Pancreas (tissue), 10 donors: ENCODE results near the gene ARHGAP4. TPM values are rescaled to one million over a fixed set of nuclear protein-coding genes. Genes with fewer than 3 reads are reported as not detected.

Experiments used
- ATAC-seq, 4 donors: fragments of 200-7000 bp; cut with Tn5 transposase; one replicate each; pipeline versions ENCODE4 v1.8.0 to v1.9.1; 2020; ENCODE audit warnings: mild to moderate bottlenecking in 4 of 4, moderate library complexity in 4 of 4
- DNase-seq, 6 donors: peaks; one replicate each; pipeline ENCODE4 v3.0.0-alpha.2; 2020
- FAIRE-seq: peaks from 2 replicates; lab custom pipeline; 2012; peaks lifted over from hg19 to GRCh38; lab: Jason Lieb, UNC
- H3K27ac ChIP-seq, 4 donors: fragments of 200-600 bp; sonication (generic); 1 replicate in 3 of 4; 2 replicates in 1 of 4; pipeline versions ENCODE4 v1.5.0 to v1.8.0; 2020
- H3K27me3 ChIP-seq, 4 donors: fragments of 200-600 bp; one replicate each; pipeline ENCODE4 v1.8.0; 2021
- H3K36me3 ChIP-seq, 3 donors: fragments of 200-600 bp; sonication (generic) in 1 of 3; one replicate each; pipeline versions ENCODE4 v1.5.0 to v1.8.0; 2020 to 2021
- H3K4me1 ChIP-seq, 3 donors: fragments of 200-600 bp; one replicate each; pipeline ENCODE4 v1.8.0; 2021
- H3K4me3 ChIP-seq, 4 donors: fragments of 200-600 bp; sonication (generic) in 2 of 4; one replicate each; pipeline versions ENCODE4 v1.5.0 to v1.8.0; 2020 to 2021
- H3K9me3 ChIP-seq, 4 donors: fragments of 200-600 bp; one replicate each; pipeline ENCODE4 v1.8.0; 2021
- WGBS, 2 donors: extraction: QIAGEN DNeasy Blood & Tissue Kit; methylation state at CpG; one replicate each; pipeline ENCODE4 v1.1.7; 2013; 5-methylcytosine and 5-hydroxymethylcytosine counted together
- intact Hi-C, 3 donors: fragments of 100-400 bp; cut with DNase I; formaldehyde crosslinking; loops; one replicate each; pipeline versions ENCODE4 v1.11.1 to v1.14.2; 2022
- polyA plus RNA-seq, 2 donors: library from polyadenylated mRNA; stranded (reverse); fragments of 200-250 nt; gene quantifications; one replicate each; pipeline ENCODE4 v1.2.3, GENCODE V29; 2013
- total RNA-seq, 6 donors: library from RNA; stranded (reverse); fragmentation: NEBNext Ultra II Directional in 4 of 6; extraction: Animal tissue kit (Norgen Biotek cat#: 25700) in 4 of 6; gene quantifications; one replicate each; pipeline versions ENCODE4 v1.2.1 to v1.2.4, GENCODE V29; 2021 to 2023
- TF ChIP-seq, protein P1 (sequence below), 4 donors: fragments of 200-600 bp; sonication (generic) in 3 of 4; IDR thresholded peaks; one replicate each; pipeline versions ENCODE4 v1.5.0 to v1.8.0; 2021; ENCODE audit warnings: antibody characterized with exemption in 4 of 4
- donor health status: healthy with polysubstance abuse.
- donor health status: DM: no; HTN: no; CAD: no; lungs with moderate emphysema.
- donor health status: DM: no; HTN: no; CAD: no.
- donor health status: control.
- donor health status: control.
- donor health status: Bipolar disorder and iron deficiency.
- donor health status: DM: yes; HTN: yes; CAD: no.
- donor health status: DM: no; HTN: no; CAD: no.
- donor health status: DM: no; HTN: no; CAD: no.
- donor health status: DM: yes; HTN: yes; CAD: no.

Gene ARHGAP4
- total and polyA plus RNA-seq, 8 donors, result 1.9 to 71.7 (median 10.1) TPM

DNA sequence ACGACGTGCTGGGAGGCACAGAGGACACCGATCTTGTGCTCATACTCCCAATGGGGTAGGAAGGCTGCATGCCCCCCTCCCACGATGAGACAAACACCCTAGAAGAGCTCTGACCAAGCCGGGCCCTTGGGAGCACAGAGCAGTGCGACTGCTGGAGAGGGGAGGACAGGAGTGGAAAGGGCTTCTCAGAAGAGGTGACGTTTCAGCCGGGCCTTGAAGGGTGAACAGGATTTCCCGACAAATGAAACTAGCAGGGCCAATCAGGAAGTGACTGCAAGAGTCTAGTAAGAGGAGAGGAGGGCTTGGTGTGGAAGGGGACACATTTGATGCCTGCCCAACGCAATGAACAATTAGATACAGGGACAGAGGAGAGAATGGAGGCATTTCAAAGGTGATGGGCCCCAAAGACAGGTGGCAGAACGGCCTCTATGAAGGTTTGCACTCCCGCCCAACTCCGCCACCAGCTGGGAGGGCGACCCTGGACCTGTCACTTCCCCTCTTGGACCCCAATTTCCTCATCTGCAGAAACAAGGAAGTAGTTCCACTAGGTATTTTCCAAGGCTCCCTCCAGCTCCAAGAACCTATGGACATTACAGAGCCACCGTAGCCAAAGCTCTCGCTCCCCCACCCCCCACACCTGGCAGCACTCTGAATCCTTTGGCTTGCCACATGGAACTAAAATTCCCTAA is 41.6 kb upstream of the ARHGAP4 start:
- Histone ChIP-seq H3K9me3 (no peaks in the 10 kb centered on the region), H3K27me3 (no peaks in the 10 kb centered on the region), H3K4me1 (peaks cover 0 to 6% (median 0%) of the 10 kb centered on the region in 3 donors), H3K36me3 (no peaks in the 10 kb centered on the region), H3K4me3 (no peak overlapping the region), H3K27ac (peak overlapping the region in 1 of 4 donors; percentile 37)
- WGBS, 2 donors, result 53 to 76% methylated on average over 16 of the region's 16 CpGs
- ATAC-seq (no peak), DNase-seq (peak in 2 of 6 donors; percentile 48 to 60), FAIRE-seq (no peak)
- TF ChIP-seq, protein P1, sequence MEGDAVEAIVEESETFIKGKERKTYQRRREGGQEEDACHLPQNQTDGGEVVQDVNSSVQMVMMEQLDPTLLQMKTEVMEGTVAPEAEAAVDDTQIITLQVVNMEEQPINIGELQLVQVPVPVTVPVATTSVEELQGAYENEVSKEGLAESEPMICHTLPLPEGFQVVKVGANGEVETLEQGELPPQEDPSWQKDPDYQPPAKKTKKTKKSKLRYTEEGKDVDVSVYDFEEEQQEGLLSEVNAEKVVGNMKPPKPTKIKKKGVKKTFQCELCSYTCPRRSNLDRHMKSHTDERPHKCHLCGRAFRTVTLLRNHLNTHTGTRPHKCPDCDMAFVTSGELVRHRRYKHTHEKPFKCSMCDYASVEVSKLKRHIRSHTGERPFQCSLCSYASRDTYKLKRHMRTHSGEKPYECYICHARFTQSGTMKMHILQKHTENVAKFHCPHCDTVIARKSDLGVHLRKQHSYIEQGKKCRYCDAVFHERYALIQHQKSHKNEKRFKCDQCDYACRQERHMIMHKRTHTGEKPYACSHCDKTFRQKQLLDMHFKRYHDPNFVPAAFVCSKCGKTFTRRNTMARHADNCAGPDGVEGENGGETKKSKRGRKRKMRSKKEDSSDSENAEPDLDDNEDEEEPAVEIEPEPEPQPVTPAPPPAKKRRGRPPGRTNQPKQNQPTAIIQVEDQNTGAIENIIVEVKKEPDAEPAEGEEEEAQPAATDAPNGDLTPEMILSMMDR (IDR thresholded peaks at IDR 0.05), result no peak
- intact Hi-C loops, result no loop called here

DNA sequence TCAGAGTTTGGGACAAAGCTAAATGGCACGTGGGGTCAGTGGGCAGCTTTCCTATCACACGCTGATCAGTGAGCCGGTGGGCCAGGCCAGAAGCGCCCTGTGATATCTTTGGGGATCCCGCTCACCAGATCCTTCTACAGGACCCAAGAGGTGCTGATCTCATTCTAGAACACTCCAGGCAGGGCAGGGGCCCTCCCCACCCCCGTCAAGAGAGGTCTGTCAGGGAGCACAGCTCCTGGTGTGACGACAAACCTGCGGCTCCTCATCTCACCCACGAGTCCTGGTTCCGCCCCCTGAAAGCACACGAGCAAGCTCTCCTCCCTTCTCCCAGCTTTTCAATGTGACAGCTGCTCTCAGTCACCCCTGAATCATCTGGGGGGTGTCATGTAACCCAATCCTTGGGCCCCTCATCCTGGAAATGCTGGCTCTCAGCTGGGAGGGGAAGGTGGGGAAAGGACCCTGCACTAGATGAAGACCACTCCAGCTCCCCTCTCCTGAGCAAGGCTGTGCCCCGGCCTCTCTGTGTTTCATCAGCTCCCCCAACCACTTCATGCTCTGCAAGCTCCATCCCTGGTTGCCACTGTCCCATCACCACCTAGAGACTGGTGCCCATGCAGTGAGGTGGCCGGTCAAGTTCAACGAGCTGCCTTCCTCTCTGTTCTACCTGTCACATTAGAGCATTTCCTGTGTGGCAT is 40.9 kb upstream of the ARHGAP4 start:
- H3K4me3 ChIP-seq, result no peak overlapping the region
- peak in 1 of 6 donors; percentile 50 for DNase-seq
- peaks cover 0 to 1% (median 1%) of the 10 kb centered on the region in 3 donors for H3K36me3 ChIP-seq
- peaks cover 0 to 6% (median 0%) of the 10 kb centered on the region in 3 donors for H3K4me1 ChIP-seq
- WGBS, 2 donors, result 56 to 77% methylated on average over 14 of the region's 14 CpGs
- no peaks in the 10 kb centered on the region for H3K9me3 ChIP-seq
- peak overlapping the region in 2 of 4 donors; percentile 19 to 37 for H3K27ac ChIP-seq
- TF ChIP-seq, protein P1 (IDR thresholded peaks at IDR 0.05), result no peak
- no peak for FAIRE-seq
- H3K27me3 ChIP-seq, result no peaks in the 10 kb centered on the region
- ATAC-seq, result no peak
- intact Hi-C loops, result no loop called here

DNA sequence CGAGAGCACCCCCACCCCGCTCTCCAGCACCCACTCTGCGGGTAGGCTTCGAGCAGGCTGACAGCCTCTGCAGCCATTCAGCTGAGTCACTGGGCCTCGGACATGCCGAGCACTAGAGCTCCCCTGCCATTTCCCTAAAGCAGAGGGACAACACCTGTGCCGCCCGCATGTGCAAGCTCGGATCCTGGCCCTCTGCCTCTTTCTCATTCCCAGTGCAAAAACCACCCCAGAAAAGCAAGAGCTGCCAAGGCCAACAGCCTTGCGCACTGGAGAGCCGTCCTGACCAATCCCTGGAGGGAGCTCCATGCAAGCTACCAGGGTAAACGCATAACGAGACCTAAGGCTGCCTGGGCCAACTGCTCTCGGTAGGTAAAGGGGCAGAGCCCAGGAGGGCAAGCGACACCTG is 40.2 kb upstream of the ARHGAP4 start:
- Histone ChIP-seq H3K4me1 (peaks cover 0 to 6% (median 0%) of the 10 kb centered on the region in 3 donors), H3K9me3 (no peaks in the 10 kb centered on the region), H3K4me3 (no peak overlapping the region), H3K27ac (peak overlapping the region in 3 of 4 donors; percentile 1 to 28 (median 19)), H3K36me3 (peaks cover 0 to 8% (median 6%) of the 10 kb centered on the region in 3 donors), H3K27me3 (no peaks in the 10 kb centered on the region)
- DNase-seq (peak in 5 of 6 donors; percentile 58 to 79 (median 73)), ATAC-seq (peak; percentile 4 to 48 (median 30)), FAIRE-seq (no peak)
- WGBS, 2 donors, result 27 to 59% methylated on average over 15 of the region's 15 CpGs
- TF ChIP-seq, protein P1 (IDR thresholded peaks at IDR 0.05), result no peak
- intact Hi-C loops, result no loop called here

DNA sequence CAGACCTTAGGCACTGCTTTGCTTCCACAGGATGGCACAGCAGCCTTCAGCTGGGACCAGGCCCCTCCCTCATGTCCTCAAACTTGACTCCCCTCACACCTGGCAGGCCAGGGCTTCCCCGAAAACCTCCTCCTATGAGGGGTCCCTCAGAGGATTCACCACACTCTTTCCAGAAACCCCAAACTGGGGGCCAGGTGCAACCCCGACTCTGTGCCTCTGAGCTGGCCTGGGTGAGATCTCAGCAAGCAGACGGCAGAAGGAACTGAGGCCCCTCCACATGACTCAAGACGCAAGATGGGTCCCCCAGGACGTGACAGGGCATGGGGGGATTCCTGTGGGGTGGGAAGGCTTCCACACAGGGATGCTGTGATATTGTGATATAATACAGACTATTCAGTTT is 39.3 kb upstream of the ARHGAP4 start:
- Histone ChIP-seq H3K27ac (peak overlapping the region in 1 of 4 donors; percentile 28), H3K9me3 (no peaks in the 10 kb centered on the region), H3K36me3 (peaks cover 0 to 16% (median 7%) of the 10 kb centered on the region in 3 donors), H3K4me3 (no peak overlapping the region), H3K4me1 (peaks cover 0 to 6% (median 0%) of the 10 kb centered on the region in 3 donors), H3K27me3 (no peaks in the 10 kb centered on the region)
- no peak for ATAC-seq
- intact Hi-C loops, result no loop called here
- WGBS, 2 donors, result 80 to 81% methylated on average over 5 of the region's 5 CpGs
- TF ChIP-seq, protein P1 (IDR thresholded peaks at IDR 0.05), result no peak
- peak in 1 of 6 donors; percentile 44 for DNase-seq
- FAIRE-seq, result no peak
